Measurements from ENCODE around the gene TMED8.
"Not testable (repeated sequence)": the region's sequence is repeated elsewhere in the genome, so short reads cannot be mapped to it uniquely, and the experiment has no call there.

The TMED8 gene

DNA sequence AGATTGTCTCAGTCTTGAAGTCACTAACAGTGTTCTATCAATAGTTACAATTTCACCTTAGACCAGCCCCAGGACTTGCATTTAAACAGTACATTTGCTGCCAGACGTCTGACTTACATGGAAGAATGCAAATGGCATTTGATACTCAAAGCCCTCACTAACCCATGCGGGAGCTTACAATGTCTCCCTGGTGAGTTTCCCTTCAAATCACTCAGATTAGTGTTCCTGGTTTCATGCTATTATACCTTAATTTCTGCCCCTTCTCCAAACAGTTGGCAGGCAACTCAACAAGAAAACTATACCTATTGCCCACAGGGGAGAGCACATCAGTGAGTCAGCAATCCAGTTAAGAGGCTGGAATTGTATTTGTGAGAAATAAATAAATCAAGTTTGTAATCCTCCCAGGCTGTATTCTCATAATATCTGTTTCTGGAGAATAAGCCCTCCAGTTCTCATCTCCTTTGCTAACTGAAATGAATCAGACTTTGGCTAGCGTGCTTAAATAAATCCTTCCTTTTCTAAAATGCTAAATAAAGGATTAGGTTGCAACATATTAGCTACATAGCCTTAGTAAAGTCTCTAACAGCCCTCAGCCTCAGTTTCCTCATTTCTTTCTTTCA, 32.4 kb downstream of the TMED8 start:
- TF ChIP-seq GATA1 (IDR thresholded peaks at IDR 0.05; ENCODE audit: low read depth, low read length) = no peak
- no peak for TF ChIP-seq POLR2A (IDR thresholded peaks at IDR 0.05; ENCODE audit: low read length)
- no peak for DNase-seq

DNA sequence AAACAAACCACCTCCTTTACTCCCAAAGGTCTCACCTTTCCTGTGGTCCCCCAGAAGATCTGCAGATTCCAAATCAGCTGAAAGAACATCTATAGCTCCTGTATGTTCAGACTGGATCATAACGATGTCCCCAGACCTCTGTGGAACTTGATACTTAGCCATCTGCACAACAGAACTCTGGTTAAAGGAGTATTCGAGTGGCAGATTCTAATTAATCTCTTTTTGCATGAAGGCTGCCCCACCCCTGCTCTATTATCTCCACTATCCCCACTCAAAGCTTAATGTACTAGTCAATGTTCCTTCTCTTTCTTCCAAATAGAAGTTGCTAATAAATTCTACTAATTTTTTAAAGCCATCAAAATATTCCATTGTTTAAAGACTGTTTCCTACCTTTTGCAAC, 33.2 kb downstream of the TMED8 start:
- DNase-seq = no peak
- TF ChIP-seq GATA1 (IDR thresholded peaks at IDR 0.05; ENCODE audit: low read depth, low read length) (no peak), POLR2A (IDR thresholded peaks at IDR 0.05; ENCODE audit: low read length) (no peak)

DNA sequence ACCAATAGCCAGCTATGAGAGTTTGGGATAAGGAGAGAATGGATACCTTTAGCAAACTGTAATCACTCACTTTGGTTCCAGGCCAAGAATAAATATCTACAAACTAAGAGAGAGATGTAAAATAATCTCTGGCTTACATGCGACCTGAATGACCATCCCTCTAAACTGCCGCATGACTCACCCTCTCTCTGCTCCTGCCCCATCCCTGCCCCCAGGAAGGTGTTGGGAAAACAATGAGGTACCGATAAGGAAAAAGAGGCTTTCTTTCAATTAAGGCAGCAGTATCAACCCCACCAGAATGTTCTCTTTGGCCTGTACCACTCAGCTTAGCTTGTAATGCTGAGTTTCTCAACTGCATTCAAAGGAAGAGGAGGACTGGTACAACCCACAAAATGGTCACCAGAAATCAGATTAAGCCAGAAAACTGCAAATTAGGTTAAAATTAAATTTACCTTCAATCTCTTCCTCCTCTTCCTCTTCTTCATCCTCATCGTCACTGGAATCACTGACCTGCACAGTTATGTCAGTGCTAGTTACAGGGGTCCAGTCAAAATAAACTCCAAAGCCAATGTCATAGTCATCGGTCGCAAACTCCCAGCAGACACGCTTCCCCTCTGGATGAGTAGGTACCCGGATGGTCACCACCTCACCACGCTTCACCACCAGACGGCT, 34.0 kb downstream of the TMED8 start:
- no peak for DNase-seq
- no peak for TF ChIP-seq GATA1 (IDR thresholded peaks at IDR 0.05; ENCODE audit: low read depth, low read length)
- no peak for TF ChIP-seq POLR2A (IDR thresholded peaks at IDR 0.05; ENCODE audit: low read length)

DNA sequence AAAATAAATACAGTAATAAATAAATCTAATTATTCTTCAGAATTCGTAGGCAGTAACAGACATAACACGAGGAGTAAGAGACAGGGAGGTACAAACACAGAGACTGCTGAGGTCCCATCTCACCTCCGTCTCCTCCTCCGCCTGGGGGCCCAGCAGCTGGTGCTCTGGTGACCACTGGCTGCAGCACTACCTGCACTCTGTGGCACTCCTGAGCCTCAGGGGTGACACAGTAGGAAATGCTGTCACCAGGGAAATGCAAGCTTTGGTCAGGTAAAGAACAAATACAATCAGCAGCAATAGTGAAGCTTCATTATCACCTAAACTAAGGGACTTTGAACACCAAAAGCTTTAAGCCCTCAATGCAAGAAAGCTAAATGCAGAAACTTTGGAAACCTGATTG, 36.5 kb downstream of the TMED8 start:
- TF ChIP-seq POLR2A (IDR thresholded peaks at IDR 0.05; ENCODE audit: low read length) = no peak
- TF ChIP-seq GATA1 (IDR thresholded peaks at IDR 0.05; ENCODE audit: low read depth, low read length) = no peak
- no peak for DNase-seq

DNA sequence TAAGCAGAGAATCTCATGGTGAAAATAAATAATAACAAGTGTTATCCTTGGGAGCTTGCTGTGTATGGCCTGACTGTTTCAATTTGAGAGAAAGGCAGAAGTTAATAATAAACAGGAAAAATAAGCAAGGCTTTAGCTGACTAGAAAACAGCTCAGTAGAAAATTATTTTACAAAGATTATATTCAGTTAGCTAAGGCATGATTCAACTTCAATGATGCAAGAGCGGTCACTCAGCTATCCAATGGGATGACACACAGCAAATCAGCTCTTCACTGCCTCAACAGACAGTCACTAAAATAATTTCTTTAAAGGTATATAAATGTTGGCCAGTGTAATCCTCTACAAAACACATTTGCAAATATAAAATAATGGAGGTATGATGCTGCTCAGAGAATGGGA, 37.5 kb downstream of the TMED8 start:
- TF ChIP-seq POLR2A (IDR thresholded peaks at IDR 0.05; ENCODE audit: low read length) = no peak
- TF ChIP-seq GATA1 (IDR thresholded peaks at IDR 0.05; ENCODE audit: low read depth, low read length) = no peak
- no peak for DNase-seq

DNA sequence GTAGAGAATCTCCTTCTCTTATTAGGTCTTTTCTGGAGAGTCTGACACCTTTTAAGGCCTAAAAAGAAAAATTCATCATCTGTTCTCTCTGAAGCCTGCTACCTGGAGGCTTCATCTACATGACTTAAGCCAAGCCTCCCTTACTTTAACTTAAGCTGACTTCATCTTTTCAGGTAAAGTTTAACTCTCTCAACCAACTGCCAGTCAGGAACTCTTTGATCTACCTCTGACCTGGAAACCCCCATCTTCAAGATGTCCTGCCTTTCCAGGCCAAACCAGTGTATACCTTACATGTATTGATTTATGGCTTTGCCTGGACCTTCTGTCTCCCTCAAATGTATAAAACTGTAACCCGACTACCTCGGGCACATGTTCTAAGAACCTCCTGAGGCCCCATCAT, 38.6 kb downstream of the TMED8 start:
- TF ChIP-seq POLR2A (IDR thresholded peaks at IDR 0.05; ENCODE audit: low read length) (no peak), GATA1 (IDR thresholded peaks at IDR 0.05; ENCODE audit: low read depth, low read length) (no peak)
- DNase-seq = no peak

DNA sequence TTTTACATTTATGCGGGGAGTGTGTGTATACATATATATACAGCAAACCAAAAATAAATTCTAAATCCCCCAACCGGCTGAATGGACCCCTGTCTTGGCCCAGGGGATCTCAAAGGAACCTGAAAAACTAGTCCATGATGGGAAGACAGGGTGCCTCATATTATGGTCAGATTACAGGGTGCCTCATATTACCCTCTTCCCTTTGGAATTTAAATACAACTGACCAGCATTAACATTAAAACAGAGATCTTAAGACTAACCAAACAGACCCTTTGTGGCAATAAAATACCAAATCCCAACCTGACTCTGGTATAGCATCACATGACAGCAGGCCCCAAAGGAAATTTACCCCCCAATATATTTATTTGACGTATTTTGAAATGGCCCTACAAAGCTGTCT, 39.0 kb downstream of the TMED8 start:
- DNase-seq = no peak
- TF ChIP-seq GATA1 (IDR thresholded peaks at IDR 0.05; ENCODE audit: low read depth, low read length) (no peak), POLR2A (IDR thresholded peaks at IDR 0.05; ENCODE audit: low read length) (no peak)

DNA sequence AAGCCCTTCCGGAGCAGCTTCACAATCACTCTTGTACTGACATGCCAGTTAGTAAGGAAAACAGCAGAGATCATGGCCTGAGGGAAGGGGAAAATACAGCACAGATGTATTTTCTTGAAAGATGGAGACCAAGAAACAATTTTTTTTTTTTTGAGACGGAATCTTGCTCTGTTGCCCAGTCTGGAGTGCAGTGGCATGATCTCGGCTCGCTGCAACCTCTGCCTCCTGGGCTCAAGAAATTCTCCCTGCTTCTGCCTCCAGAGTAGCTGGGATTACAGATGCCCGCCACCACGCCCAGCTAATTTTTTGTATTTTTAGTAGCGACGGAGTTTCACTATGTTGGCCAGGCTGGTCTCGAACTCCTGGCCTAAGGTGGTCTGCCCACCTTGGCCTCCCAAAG, 39.6 kb downstream of the TMED8 start:
- not testable (repeated sequence) for DNase-seq

DNA sequence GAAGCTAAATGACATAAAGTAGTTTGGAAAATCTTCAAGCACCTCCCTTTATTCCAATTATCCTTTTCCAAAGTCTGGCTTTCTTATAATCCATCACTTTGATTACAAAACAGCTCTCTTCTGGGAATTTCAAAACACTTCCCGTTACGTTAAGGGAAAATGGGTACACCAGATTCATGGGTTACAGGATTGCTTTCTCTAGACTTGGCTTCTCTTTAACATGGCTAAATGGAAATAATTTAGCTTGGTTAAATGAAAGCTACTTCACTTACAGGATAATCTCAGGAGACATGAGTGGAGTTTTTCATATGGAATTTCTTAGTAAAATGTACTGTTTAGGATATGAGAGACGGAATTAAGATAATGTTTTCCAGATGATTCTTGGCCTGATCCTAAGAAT, 41.3 kb downstream of the TMED8 start:
- no peak for DNase-seq
- TF ChIP-seq GATA1 (IDR thresholded peaks at IDR 0.05; ENCODE audit: low read depth, low read length) = no peak
- no peak for TF ChIP-seq POLR2A (IDR thresholded peaks at IDR 0.05; ENCODE audit: low read length)

DNA sequence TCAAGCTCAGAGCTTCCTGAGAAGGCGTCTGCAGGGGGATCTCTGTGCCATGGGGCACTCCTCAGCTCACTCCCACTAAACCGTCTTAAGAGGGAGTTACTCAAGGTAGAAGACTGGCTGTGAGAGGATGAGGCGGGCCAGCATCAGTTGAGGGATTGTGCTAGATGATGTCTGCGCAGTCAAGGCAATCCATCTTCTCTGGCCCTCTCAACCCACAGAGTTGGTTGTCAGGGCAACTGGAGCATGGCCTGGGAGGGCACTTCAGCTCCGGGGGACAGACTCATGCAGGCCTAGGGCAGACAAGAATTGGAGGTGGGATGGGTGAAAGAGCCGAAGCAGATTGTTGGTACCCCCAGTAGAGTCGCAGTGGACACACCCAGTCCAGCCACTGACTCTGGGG, 47.0 kb downstream of the TMED8 start:
- TF ChIP-seq POLR2A (IDR thresholded peaks at IDR 0.05; ENCODE audit: low read length) (no peak), GATA1 (IDR thresholded peaks at IDR 0.05; ENCODE audit: low read depth, low read length) (no peak)

DNA sequence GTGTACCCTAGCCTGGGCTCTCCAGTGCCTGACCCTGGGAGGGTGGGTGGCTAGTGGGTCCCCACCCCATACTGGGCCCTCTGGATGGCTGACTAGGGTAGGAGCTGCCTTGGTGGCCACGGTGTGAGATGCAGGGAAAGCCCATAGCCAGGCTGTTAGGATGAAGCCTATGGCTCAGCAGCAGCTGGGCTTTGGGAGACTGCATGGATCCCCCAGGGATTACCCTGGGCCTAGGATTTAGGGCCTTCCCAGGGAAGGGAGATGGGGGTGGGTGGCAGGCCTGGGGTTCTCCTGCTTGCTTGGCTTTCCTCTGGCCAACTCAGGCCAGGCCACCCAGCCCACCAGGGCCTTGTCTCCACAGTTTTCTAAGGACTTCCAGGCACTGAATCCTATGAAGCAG, 49.8 kb downstream of the TMED8 start:
- DNase-seq = no peak
- no peak for TF ChIP-seq GATA1 (IDR thresholded peaks at IDR 0.05; ENCODE audit: low read depth, low read length)
- no peak for TF ChIP-seq POLR2A (IDR thresholded peaks at IDR 0.05; ENCODE audit: low read length)

More for the DNA sequence above, 47.0 kb downstream of the TMED8 start:
- DNase-seq = no peak

DNA sequence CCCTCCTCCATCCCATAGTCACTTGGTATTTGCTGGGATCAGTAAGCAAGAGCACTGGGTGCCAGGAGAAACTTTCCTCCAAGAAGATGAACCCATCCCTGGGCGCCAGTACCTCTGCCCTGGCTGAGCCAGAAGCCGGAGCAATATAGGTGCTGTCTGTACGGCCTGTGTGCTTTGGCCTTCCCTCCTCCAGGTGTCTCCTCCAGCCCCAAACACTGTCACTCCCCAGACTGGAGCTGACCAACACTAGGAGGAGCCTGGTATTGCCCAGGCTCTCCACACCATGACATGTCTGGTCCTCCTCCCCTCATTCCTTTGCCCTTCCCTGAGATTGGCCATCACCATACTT, 51.2 kb downstream of the TMED8 start:
- DNase-seq = no peak
- no peak for TF ChIP-seq POLR2A (IDR thresholded peaks at IDR 0.05; ENCODE audit: low read length)
- no peak for TF ChIP-seq GATA1 (IDR thresholded peaks at IDR 0.05; ENCODE audit: low read depth, low read length)

DNA sequence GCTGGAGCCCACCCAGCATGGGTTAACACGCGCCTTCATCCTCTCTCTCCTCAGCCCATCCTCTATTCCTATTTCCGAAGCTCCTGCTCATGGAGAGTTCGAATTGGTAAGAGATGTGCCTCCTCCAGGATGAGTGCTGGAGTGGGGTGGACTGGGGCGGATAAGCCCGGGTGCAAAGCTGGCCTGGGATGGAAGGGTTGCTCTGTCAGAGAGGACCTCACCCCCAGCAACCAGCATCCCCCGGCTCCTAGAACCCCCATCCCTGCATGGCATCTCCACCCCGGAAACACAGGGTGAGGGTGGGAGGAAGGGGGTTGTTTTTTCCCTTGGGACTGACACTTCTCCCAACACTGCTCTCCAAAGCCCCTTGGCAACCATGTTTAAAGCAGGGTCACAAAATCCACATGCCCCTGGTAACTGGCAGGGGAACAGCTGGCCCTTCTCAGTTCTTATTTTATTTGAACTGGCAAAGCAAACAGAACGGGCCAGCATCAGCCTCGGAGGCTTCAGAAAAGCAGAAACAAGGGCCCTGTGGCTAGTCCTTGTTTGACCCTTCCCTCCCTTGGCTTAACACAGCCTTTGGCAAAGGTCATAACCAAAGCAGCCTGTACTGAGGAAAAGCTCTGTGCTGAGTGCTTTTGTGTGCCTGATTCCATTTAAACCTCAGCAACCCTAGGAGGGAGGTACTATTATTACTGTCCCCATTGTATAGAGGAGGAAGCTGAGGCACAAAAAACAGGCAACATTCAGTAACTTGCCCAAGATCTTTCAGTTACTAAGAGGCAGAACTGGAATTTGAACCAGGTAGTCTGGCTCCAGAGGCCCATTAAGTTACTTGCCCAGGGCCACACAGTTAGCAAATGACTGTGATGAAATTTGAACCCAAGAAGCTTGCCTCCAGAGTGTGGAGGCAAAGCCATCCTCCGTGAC, 51.8 kb downstream of the TMED8 start:
- TF ChIP-seq GATA1 (IDR thresholded peaks at IDR 0.05; ENCODE audit: low read depth, low read length) (no peak), POLR2A (IDR thresholded peaks at IDR 0.05; ENCODE audit: low read length) (no peak)
- no peak for DNase-seq

DNA sequence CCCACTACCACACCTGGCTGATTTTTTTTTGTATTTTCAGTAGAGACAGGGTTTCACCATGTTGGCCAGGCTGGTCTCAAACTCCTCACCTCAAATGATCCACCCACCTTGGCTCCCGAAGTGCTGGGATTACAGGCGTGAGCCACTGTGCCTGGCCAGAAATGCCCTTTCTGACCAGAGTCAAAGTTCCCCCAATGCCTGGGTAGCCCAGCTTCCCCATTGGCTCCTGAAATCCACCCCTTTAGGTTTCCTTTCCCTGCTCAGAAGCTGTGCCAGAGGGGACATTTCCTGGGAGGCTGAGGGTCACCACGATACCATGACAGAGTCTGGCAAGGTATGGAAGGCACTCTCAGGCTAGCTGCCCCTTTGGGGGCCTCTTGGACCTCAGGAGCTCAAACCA, 52.6 kb downstream of the TMED8 start:
- TF ChIP-seq GATA1 (IDR thresholded peaks at IDR 0.05; ENCODE audit: low read depth, low read length) = no peak
- no peak for TF ChIP-seq POLR2A (IDR thresholded peaks at IDR 0.05; ENCODE audit: low read length)
- no peak for DNase-seq

DNA sequence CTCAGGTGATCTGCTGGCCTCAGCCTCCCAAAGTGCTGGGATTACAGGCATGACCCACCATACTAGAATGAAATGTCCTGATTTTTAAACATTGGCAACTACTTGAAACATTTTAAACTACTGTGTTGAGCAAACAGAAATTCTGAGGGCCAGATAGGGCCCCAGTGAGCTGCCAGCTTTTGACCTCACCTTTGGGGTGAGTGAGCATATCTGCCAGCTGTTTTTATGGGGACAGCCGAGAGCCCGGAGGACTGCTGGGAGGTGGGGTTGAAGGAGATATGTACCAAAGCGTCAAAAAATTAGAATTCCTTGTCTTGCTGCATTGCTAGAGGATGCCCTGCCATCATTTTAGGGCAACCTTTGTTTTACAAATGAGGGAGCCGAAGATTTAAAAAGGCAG, 53.3 kb downstream of the TMED8 start:
- DNase-seq = no peak
- TF ChIP-seq POLR2A (IDR thresholded peaks at IDR 0.05; ENCODE audit: low read length) (no peak), GATA1 (IDR thresholded peaks at IDR 0.05; ENCODE audit: low read depth, low read length) (no peak)

Measured in erythroblast (primary cell).